ENCODE measurements around the gene ANKMY1.

DNA sequence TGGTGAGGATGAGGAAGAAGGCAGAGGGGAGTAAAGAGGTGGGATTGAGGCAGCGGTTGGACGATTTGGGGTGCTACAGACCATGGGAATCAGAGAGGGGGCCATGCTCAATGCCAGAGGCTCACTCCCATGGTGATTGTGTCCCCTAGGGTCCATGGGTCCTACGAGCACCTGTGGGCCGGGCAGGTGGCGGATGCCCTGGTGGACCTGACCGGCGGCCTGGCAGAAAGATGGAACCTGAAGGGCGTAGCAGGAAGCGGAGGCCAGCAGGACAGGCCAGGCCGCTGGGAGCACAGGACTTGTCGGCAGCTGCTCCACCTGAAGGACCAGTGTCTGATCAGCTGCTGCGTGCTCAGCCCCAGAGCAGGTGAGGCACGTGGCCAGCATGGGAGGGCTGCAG lies 34.0 kb upstream of the ANKMY1 start:
- TF ChIP-seq SUZ12 (IDR thresholded peaks at IDR 0.05; ENCODE audit: extremely low read depth, insufficient read depth, insufficient read length) (no peak), YY1 (IDR thresholded peaks at IDR 0.05; ENCODE audit: insufficient read depth, insufficient read length) (no peak), ZNF274 (IDR thresholded peaks at IDR 0.05; ENCODE audit: low read depth, low read length) (no peak)

Data from NT2/D1 (cell line).